Hematopoietic multipotent progenitor cell treated with erythropoietin and hydrocortisone succinate and interleukin-3 and kit ligand, for 4 days (in vitro differentiated cells): ENCODE data around the gene ALDH1A3.
"Not testable (repeated sequence)": the region's sequence is repeated elsewhere in the genome, so short reads cannot be mapped to it uniquely, and the experiment has no call there.

Source experiments
- DNase-seq: peaks from one replicate; pipeline ENCODE4 v3.0.0-alpha.2; 2015

ALDH1A3 gene

DNA sequence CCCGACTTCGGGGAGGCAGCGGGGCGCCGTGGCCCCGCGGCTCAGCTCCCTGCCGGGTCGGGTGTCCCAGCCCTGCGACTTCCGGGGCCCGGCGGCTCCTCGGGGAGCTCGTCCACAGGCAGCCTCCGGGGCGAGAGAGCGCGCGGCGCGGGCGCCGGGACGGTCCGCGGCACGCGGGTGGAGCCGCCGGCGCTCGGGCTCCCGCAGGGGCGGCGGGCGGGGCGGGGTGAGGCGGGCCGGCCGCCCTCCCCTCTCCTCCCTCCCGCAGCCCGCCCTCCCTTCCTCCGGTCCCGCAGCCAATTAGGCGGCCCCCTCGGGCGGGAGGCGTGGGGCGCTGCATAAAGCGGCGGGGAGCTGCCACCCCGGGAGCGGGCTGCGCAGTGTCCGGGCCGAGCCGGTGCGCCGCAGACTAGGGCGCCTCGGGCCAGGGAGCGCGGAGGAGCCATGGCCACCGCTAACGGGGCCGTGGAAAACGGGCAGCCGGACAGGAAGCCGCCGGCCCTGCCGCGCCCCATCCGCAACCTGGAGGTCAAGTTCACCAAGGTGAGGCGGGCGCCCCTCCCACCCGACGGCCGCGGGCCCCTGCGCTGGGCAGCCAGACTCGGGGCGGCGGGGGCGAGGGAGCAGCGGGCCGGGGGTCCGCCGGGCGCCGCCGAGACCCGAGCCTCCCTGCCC lies at the start of gene ALDH1A3:
Gene ALDH1A3, plus strand, starts transcription at position 368 of the 675 bp plus-strand sequence. Its CDS starts 77 bp downstream, at position 445.
- DNase-seq: peak; percentile 30

- no peak for DNase-seq
Observed at GRCh38 chr15:100831467-100831866, 48.2 kb upstream of the ALDH1A3 start.

DNA sequence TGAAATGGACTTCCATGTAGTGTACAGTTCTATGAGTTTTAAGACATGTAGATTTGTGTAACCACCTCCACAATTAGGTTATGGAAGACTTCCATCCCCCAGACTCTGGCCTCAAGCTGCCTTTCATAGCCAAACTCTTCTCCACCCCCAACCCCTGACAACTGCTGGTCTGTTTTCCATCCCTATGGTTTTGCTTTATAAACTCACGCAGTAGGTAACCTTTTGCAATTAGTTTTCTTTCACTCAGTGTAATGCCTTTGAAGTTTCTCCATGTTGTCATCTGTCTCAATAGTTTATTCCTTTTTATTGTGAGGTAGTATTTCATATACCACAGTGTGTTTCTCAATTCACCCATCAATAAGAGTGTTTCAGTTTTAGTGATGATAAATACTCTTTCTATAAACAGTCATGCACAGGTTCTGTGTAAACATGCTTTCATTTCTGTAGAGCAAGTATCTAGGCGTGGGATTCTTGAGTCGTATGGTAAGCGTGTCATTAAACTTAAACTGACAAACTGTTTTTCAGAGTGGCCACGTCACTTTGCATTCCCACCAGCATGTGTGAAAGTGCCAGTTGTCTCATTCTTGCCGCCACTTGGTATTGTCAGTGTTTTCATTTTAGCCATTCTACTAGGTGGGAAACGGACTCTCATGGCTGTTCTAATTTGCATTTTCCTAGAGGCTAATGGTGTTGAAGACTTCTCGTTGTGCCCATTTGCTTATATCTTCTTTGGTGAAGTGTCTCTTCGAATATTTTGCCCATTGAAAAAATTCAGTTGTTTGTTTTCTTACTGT lies 47.3 kb upstream of the ALDH1A3 start:
- DNase-seq: no peak

DNA sequence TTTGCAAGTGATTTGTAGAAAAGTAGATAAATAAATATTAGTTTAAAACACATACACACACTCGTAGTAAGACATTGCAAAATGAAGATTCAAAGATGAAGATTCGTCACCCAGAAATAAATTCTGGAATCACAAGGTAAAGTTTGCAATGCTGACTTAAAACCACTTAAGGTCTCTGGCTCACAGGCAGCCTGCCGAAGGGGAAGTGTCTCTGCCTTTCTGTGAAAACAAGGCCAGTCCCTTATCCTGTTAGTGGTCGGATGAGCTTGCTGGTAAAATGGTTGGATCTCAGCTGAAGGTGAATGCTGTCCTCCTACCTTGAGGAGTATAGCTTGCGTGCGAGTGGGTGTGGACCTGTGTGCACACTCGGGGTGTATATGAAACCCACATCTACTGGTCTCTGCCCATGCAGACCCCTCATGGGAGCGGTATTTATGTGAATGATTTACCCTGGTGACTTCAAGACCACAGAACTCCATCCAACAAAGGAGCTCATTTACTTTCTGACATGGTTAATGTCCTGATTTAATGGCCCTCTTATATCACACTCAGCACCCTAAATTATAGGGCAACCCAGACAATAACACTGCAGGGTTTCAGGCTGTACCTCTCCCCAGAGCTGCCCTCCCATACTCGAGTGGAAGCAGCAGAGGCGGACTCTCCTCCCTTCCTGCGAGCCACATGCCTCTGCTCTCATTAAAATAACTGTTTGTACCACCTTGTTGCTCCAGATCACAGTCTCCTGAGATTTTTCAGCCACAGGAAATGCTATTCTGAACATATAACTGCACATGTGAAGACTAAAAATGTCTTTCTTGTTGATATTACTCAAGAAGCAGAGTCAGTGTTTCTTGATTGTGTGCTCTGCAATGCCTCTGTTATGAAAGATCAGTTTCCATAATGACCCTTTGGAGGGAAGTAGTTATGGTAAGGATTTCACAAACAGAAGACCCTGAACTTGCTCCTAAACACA lies 45.9 kb upstream of the ALDH1A3 start:
- DNase-seq: peak; percentile 7

DNA sequence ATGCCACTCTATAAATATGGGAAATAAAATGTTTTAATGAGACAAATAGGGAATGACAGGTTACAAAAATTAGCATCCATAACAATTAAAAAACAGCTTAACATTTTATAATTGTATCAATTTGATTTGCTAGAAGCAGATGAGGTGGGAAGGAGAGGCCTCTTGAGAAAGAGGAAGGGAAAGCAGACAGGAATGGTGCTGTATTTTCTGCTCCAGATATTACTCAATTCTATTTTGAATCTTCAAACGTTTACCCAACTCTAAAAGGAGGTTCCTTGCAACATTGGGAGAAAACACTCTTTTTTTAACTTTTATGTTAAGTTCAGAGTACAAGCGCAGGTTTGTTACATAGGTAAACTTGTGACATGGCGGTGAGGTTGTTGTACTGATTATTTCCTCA lies 44.9 kb upstream of the ALDH1A3 start:
- DNase-seq: no peak

GRCh38 chr15:100835636-100836035 lies 44.0 kb upstream of the ALDH1A3 start:
- no peak for DNase-seq

- DNase-seq: no peak
Observed at GRCh38 chr15:100836501-100836900, 43.1 kb upstream of the ALDH1A3 start.

DNA sequence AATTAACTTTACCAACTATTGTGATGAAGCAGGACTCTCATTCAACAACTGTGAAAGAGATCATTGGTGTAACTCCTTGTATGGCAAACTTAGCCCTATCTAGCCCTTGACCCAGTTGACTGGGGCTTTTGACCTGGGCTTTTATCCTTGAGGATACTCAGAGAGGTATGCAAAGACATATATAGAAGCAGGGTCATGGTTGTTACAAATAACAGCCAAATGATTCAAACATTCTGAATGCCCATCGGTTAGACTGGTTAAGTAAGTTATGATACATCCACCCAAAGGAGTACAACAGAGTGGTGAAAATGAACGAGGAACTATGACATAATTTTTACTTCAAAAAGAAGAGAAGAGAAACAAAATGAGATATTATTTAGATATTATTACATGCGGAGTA lies 38.2 kb upstream of the ALDH1A3 start:
- DNase-seq: no peak

- DNase-seq: no peak
Observed at GRCh38 chr15:100842756-100843730, 36.6 kb upstream of the ALDH1A3 start.

DNA sequence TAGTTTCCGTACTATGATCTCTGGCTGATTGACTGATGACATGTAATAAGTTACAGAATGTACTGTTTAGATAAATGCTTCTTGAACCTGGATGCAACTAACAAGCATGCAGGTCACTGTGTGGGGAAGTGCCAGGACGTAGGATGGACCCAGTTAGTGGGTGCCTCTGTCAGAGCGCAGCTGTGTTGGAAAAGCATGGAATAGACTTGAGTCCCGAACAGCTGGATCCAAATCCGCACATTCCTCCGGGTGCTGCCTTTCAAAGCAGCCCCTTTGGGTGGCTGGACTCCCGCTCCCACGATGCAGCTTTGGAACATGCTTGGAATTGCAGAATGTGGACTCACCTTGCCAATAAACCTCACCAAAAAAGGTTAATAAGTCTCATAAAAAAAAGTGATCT lies 35.5 kb upstream of the ALDH1A3 start:
- no peak for DNase-seq

DNA sequence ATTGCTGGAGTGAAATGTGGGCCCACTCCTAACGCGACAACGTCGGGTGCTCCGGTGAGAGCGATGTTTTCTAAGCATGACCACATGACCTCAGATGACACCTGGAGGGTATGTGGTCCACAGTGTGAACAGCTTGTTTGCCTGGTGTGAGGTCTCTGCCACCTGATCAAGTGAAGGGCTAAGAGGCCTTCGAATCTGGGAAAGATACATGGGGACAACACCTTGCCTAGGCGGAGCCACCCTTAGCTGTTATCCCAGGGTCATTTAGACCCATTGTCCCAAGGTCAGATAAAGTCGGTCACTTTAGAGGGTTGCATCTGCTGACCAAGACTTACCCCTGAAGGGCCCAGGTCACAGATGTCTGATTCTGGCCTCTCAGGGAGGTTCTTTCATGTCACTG lies 34.9 kb upstream of the ALDH1A3 start:
- DNase-seq: no peak

DNA sequence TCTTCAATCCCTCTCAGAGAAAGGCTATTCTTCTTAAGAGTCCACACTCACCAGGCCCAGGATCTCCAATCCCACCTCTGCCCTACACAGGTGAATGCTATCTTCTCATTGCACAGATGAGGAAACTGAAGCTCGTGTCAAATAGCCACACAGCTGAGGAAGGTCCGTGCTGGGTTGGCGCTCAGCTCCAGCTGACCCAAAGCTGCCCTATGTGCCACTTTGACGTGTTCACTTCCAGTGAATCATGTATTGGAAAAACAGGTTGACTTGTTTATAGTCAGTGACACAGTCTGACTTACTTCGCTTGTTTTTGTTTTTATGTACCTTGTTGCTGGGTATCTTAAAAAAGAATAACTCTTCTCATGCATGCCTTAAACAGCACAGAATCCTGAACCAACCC lies 32.4 kb upstream of the ALDH1A3 start:
- DNase-seq: no peak

DNA sequence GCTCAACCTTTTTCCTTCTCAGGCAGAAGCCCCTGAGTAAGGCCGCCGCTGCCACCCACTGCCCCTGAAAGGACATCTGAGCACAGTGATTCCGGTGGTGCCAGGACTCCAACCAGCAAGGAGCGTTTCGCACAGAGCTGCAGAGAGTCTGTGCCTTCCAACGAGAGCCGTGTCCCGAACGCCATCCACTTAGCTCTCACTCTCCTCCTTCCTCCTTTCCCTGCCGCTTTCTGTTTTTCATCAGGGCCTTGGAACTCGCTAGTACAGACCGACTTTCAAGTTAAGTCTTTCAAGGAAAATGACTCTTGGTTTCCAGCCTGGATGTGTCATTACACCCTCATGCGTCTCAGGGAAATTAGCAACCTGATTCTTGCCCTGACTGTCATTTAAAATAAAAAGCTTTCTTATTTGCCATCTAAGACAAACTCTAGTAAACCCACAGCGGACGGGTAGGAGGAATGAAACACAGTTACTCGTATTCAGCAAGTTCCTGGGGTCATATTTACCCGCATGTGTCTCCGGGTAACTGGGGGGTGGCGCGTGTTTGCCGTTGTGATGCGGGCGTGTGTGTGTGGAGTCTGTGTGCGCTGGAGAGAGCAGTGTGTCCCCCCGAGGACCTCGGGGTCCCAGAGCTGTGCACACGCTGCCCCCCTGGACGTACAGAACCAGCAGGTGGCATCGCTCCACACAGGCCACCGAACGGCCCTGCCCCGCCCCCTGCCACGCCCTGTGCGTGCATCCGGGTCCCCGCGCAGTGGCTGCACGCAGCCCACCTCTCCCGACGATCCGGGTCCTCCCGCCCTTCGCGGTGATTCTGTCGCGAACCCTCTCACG lies 30.4 kb upstream of the ALDH1A3 start:
- peak; percentile 67 for DNase-seq

GRCh38 chr15:100849855-100850218 lies 29.8 kb upstream of the ALDH1A3 start:
- no peak for DNase-seq

- DNase-seq: not testable (repeated sequence)
Observed at GRCh38 chr15:100851428-100852015, 28.1 kb upstream of the ALDH1A3 start.

DNA sequence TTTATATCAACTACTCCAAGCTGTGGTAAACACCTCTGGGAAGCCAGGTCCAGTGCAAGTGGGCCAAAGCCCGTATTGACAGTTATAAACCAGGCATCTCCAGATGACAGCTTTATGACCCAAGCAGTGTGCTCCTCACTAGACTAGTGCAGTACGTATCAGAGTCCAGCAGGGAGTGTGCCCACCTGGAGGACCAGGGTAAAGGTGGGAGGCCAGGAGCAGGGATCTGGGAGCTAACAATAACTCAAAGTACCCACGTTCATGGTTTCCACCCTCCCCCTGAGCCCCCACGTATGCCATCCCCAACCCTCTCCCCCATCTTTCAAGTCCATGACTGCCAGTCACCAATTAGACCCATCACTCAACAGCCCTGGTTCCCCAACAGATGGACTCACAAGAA lies 27.0 kb upstream of the ALDH1A3 start:
- no peak for DNase-seq

DNA sequence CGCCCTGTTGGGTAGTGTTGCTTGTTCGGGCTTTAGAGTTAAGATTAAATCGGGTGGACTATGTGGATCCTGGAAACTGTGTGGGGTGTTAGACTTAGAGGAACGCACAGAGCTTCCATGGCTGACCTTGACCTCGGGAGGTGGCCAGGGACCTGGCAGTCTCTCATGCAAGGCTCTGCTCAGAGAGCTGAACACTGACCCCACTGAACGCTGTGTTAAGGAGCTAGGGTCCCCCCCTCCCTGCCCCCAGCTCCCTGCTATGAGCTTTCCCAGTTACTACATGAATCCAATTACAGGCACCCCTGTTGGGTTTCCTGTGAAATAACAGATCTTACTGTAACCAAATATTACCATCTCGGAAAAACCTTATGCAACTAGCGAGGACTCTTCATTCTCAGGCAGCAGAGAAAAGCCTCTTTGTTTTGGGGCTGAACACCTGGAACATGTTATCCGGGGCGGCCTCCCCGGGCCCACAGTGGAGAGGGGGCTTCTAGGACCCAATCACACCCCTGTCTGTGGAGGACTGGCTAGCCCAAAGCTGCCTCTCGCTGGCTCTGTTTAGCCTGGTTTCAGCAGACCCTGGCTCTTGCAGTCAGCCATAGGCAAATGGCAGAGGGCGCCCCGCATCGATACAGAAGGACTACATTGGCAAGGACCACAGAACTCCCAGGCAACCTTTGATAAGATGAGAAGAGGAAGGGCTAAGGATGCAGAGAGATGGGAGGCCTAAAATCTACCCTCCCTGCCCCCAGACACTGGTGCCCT lies 25.8 kb upstream of the ALDH1A3 start:
- no peak for DNase-seq

DNA sequence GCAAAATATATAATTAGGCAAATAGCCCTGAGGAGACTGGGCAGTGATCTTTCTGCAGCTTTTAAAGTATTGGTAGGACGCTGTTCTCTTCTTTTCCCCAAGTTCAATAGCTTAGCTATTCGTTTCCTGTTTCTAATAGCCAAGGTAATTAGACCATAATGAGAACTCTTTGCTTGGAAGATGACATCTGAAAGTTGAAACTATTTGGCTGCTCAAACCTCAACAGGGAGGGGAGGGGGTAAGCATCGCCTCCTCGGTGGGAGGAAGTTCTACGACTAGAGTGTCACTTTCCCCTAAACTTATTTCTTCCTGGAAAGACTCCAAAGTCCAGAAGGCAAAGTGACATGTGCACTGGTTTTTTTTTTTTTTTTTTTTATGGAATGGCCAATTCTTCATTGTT lies 22.8 kb upstream of the ALDH1A3 start:
- DNase-seq: no peak

GRCh38 chr15:100858294-100858693 lies 21.3 kb upstream of the ALDH1A3 start:
- no peak for DNase-seq
